MM.1S (cell line): Measurements from ENCODE around the gene RPS6KA2.

Experiments used
- DNase-seq: peaks from one replicate; pipeline ENCODE4 v3.0.0-alpha.2; 2015
- H2AFZ ChIP-seq: fragments of 300-600 bp; sonication (generic); 2 replicates; pipeline ENCODE4 v1.6.0; 2016; ENCODE audit warnings: antibody characterized with exemption, low read length
- H3F3A ChIP-seq: fragments of 300-600 bp; sonication (generic); 2 replicates; pipeline ENCODE4 v1.6.1; 2016; ENCODE audit warnings: mild to moderate bottlenecking, antibody characterized with exemption, low read length, moderate library complexity, mixed read lengths; ENCODE audit not compliant: insufficient read depth
- H3K27ac ChIP-seq: fragments of 300-600 bp; sonication (generic); 2 replicates; pipeline ENCODE4 v1.5.1; 2016; ENCODE audit warnings: mild to moderate bottlenecking, low read length
- H3K27me3 ChIP-seq: fragments of 300-600 bp; sonication (generic); replicated peaks from 2 replicates; pipeline ENCODE4 v1.6.0; 2016; ENCODE audit warnings: low read length; ENCODE audit not compliant: insufficient read depth
- H3K36me3 ChIP-seq: fragments of 300-600 bp; sonication (generic); replicated peaks from 2 replicates; pipeline ENCODE4 v1.6.1; 2016; ENCODE audit warnings: mild to moderate bottlenecking, low read length, mixed read lengths; ENCODE audit not compliant: insufficient read depth
- H3K4me1 ChIP-seq: fragments of 300-600 bp; sonication (generic); 2 replicates; pipeline ENCODE4 v1.6.1; 2016; ENCODE audit warnings: low read length, mixed read lengths
- H3K4me2 ChIP-seq: fragments of 300-600 bp; sonication (generic); 2 replicates; pipeline ENCODE4 v1.6.0; 2016; ENCODE audit warnings: low read depth, low read length
- H3K4me3 ChIP-seq: fragments of 300-600 bp; sonication (generic); 2 replicates; pipeline ENCODE4 v1.5.1; 2016; ENCODE audit warnings: low read length, mixed read lengths
- H3K79me2 ChIP-seq: fragments of 300-600 bp; sonication (generic); 2 replicates; pipeline ENCODE4 v1.6.1; 2016; ENCODE audit warnings: mixed run types, low read length, mixed read lengths
- H3K9ac ChIP-seq: fragments of 300-600 bp; sonication (generic); 2 replicates; pipeline ENCODE4 v1.6.1; 2016; ENCODE audit warnings: low read length, mixed read lengths
- H3K9me2 ChIP-seq: fragments of 300-600 bp; sonication (generic); replicated peaks from 2 replicates; pipeline ENCODE4 v1.6.1; 2016; ENCODE audit warnings: mild to moderate bottlenecking, low read length, mixed read lengths; ENCODE audit not compliant: insufficient read depth
- H3K9me3 ChIP-seq: fragments of 300-600 bp; sonication (generic); replicated peaks from 2 replicates; pipeline ENCODE4 v1.6.1; 2016; ENCODE audit warnings: mild to moderate bottlenecking, low read length, mixed read lengths; ENCODE audit not compliant: insufficient read depth
- H4K20me1 ChIP-seq: fragments of 300-600 bp; sonication (generic); 2 replicates; pipeline ENCODE4 v1.6.1; 2016; ENCODE audit warnings: mild to moderate bottlenecking, low read length, moderate library complexity, mixed read lengths; ENCODE audit not compliant: insufficient read depth
- EZH2 ChIP-seq: fragments of 300-600 bp; sonication (generic); optimal IDR thresholded peaks from 2 replicates; pipeline ENCODE3; 2017; ENCODE audit warnings: low read depth, mild to moderate bottlenecking, antibody characterized with exemption, low read length, mixed read lengths
- EZH2phosphoT487 ChIP-seq: fragments of 300-600 bp; sonication (generic); IDR thresholded peaks from 2 replicates; pipeline ENCODE4 v1.6.1; 2018; ENCODE audit warnings: antibody characterized with exemption, low read length
- TF ChIP-seq, protein P1 (sequence below): fragments of 300-600 bp; sonication (generic); IDR thresholded peaks from 2 replicates; pipeline ENCODE4 v1.5.1; 2016; ENCODE audit warnings: antibody characterized with exemption, low read length, mixed read lengths

The RPS6KA2 gene

DNA sequence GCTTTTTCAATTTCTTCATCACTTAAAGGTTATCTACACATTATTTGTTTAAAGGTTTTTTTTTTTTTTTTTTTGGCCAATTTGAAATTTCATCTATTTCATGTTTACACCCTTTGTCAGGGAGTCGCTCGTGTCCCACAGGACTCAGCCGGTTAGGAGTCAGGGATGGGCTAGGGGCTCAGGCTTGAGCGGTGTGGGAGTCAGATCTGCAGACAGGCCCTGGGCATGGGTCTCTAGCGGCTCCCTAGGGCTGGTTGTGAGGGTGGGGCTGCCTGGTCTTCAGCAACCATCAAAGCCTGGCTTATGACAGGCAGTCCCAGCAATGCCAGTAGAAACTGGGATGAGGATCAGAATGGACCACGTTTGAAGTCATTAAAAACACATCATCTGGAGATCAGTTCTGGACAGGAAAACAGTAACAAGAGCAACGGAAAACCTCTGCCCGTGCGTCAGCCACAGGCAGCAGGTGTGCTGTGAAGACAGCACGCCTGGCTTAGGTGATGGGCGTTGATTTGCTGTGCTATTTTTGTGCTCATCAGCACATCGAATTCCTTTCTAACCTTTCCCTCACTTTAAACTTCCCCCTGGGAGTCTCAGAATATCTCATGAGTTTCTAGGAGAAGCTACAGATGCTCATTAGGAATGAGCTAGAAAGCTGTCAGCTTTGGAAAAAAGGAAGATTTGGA, 153.0 kb downstream of the RPS6KA2 start:
- no peaks in the 10 kb centered on the region for H3K27me3 ChIP-seq
- no peaks in the 10 kb centered on the region for H3K9me2 ChIP-seq
- no peaks in the 10 kb centered on the region for H4K20me1 ChIP-seq
- H3K9ac ChIP-seq: no peak overlapping the region
- no peaks in the 10 kb centered on the region for H3K4me1 ChIP-seq
- no peak overlapping the region for H3K4me3 ChIP-seq
- DNase-seq: no peak
- H3K9me3 ChIP-seq: no peaks in the 10 kb centered on the region
- no peak overlapping the region for H2AFZ ChIP-seq
- no peaks in the 10 kb centered on the region for H3K36me3 ChIP-seq
- TF ChIP-seq EZH2phosphoT487: no peak
- TF ChIP-seq, protein P1, sequence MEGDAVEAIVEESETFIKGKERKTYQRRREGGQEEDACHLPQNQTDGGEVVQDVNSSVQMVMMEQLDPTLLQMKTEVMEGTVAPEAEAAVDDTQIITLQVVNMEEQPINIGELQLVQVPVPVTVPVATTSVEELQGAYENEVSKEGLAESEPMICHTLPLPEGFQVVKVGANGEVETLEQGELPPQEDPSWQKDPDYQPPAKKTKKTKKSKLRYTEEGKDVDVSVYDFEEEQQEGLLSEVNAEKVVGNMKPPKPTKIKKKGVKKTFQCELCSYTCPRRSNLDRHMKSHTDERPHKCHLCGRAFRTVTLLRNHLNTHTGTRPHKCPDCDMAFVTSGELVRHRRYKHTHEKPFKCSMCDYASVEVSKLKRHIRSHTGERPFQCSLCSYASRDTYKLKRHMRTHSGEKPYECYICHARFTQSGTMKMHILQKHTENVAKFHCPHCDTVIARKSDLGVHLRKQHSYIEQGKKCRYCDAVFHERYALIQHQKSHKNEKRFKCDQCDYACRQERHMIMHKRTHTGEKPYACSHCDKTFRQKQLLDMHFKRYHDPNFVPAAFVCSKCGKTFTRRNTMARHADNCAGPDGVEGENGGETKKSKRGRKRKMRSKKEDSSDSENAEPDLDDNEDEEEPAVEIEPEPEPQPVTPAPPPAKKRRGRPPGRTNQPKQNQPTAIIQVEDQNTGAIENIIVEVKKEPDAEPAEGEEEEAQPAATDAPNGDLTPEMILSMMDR: no peak
- TF ChIP-seq EZH2: no peak
- no peaks in the 10 kb centered on the region for H3F3A ChIP-seq
- H3K79me2 ChIP-seq: no peaks in the 10 kb centered on the region
- H3K27ac ChIP-seq: no peak overlapping the region
- no peak overlapping the region for H3K4me2 ChIP-seq

DNA sequence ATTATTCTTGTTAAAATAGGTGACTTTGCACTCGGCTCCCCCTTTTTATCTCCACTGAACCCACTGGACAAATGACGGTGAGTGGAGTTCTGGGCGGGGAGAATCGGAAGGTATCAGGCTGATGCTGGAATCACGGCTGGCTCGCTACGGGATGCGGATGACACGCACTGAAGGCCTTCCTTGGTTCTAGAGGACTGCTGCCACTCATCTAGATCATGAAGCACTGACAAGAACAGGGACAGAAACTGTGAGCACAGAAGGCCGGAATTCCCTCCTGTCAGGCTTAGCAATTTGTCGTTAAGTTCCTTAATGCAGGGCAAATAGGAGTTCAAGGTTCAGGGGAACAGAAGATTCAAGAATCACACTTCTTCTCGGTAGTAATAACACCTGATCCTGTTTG, 154.4 kb downstream of the RPS6KA2 start:
- Histone ChIP-seq H3K4me3 (no peak overlapping the region), H3K36me3 (no peaks in the 10 kb centered on the region), H3K27ac (no peak overlapping the region), H4K20me1 (no peaks in the 10 kb centered on the region), H3K79me2 (no peaks in the 10 kb centered on the region), H3K4me2 (no peak overlapping the region), H3K9ac (no peak overlapping the region), H3F3A (no peaks in the 10 kb centered on the region), H3K9me2 (no peaks in the 10 kb centered on the region), H3K27me3 (no peaks in the 10 kb centered on the region), H3K4me1 (no peaks in the 10 kb centered on the region), H3K9me3 (no peaks in the 10 kb centered on the region), H2AFZ (no peak overlapping the region)
- DNase-seq: no peak
- no peak for TF ChIP-seq EZH2
- TF ChIP-seq, protein P1: no peak
- no peak for TF ChIP-seq EZH2phosphoT487

DNA sequence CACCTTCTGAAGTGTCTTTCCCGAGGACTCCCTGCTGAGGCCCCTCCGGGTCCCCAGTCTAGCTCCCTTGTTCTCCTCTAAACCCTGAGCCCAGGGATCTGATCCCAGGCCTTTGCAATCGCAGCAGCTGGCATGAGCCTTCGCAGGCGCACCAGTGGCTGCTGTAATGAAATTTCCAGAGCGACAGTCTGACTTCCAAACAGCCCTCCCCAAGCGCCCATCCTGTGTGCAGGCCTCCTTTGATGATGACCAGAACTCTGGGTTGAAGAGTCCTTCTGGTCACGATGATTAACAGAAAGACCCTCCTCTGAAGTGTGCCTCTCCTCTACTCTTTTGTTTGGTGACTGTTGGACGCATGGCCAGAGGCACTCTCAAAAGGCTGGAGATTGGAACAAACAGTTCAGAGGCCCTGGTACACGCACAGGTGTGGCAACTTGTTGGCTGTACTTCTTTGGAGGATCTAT, 155.2 kb downstream of the RPS6KA2 start:
- Histone ChIP-seq H3K4me1 (no peaks in the 10 kb centered on the region), H3K9me3 (no peaks in the 10 kb centered on the region), H3K9ac (no peak overlapping the region), H3K36me3 (no peaks in the 10 kb centered on the region), H3F3A (no peaks in the 10 kb centered on the region), H3K4me3 (no peak overlapping the region), H3K4me2 (no peak overlapping the region), H3K79me2 (no peaks in the 10 kb centered on the region), H3K9me2 (no peaks in the 10 kb centered on the region), H2AFZ (no peak overlapping the region), H4K20me1 (no peaks in the 10 kb centered on the region), H3K27me3 (no peaks in the 10 kb centered on the region), H3K27ac (no peak overlapping the region)
- DNase-seq: no peak
- TF ChIP-seq, protein P1: no peak
- TF ChIP-seq EZH2phosphoT487: no peak
- no peak for TF ChIP-seq EZH2
